Hepatocyte (in vitro differentiated cells): ENCODE data around the gene MAP2K7. TPM values are rescaled to one million over a fixed set of nuclear protein-coding genes. Genes with fewer than 3 reads are reported as not detected.

ENCODE experiments used
- DNase-seq: peaks from one replicate; pipeline ENCODE4 v3.0.0-alpha.2; 2016; ENCODE audit warnings: low spot score
- H2AFZ ChIP-seq: fragments of 200-600 bp; sonication (generic); 2 replicates; pipeline ENCODE4 v1.6.0; 2016; ENCODE audit warnings: antibody characterized with exemption, mild to moderate bottlenecking
- H3K27ac ChIP-seq: fragments of 200-600 bp; sonication (generic); 2 replicates; pipeline ENCODE4 v1.5.1; 2016; ENCODE audit warnings: mild to moderate bottlenecking
- H3K27me3 ChIP-seq: fragments of 200-600 bp; sonication (generic); 2 replicates; pipeline ENCODE4 v1.6.1; 2016
- H3K36me3 ChIP-seq: fragments of 200-600 bp; sonication (generic); replicated peaks from 2 replicates; pipeline ENCODE4 v1.5.1; 2016; ENCODE audit warnings: low read depth; ENCODE audit not compliant: insufficient read depth
- H3K4me1 ChIP-seq: fragments of 200-600 bp; sonication (generic); 2 replicates; pipeline ENCODE4 v1.5.1; 2016; ENCODE audit warnings: mild to moderate bottlenecking, moderate library complexity; ENCODE audit not compliant: insufficient read depth
- H3K4me2 ChIP-seq: fragments of 200-600 bp; sonication (generic); 2 replicates; pipeline ENCODE4 v1.6.0; 2016
- H3K4me3 ChIP-seq: fragments of 200-600 bp; sonication (generic); 2 replicates; pipeline ENCODE4 v1.5.1; 2016; ENCODE audit warnings: mild to moderate bottlenecking
- H3K79me2 ChIP-seq: fragments of 200-600 bp; sonication (generic); 2 replicates; pipeline ENCODE4 v1.6.0; 2017; ENCODE audit warnings: mild to moderate bottlenecking
- H3K9me2 ChIP-seq: fragments of 200-600 bp; sonication (generic); replicated peaks from 2 replicates; pipeline ENCODE4 v1.6.0; 2017; ENCODE audit warnings: mild to moderate bottlenecking; ENCODE audit not compliant: insufficient read depth
- H3K9me3 ChIP-seq: fragments of 200-600 bp; sonication (generic); 2 replicates; pipeline ENCODE4 v1.5.1; 2016; ENCODE audit warnings: low read depth, mild to moderate bottlenecking
- H4K20me1 ChIP-seq: fragments of 200-600 bp; sonication (generic); 2 replicates; pipeline ENCODE4 v1.6.0; 2016; ENCODE audit warnings: mild to moderate bottlenecking; ENCODE audit not compliant: insufficient read depth, poor library complexity, severe bottlenecking
- EZH2 ChIP-seq: fragments of 200-600 bp; sonication (generic); IDR thresholded peaks from 2 replicates; pipeline ENCODE4 v1.6.1; 2016; ENCODE audit warnings: antibody characterized with exemption, mild to moderate bottlenecking, borderline replicate concordance
- EZH2phosphoT487 ChIP-seq: fragments of 200-600 bp; sonication (generic); IDR thresholded peaks from one replicate; pipeline ENCODE4 v1.6.1; 2018; ENCODE audit warnings: antibody characterized with exemption, mild to moderate bottlenecking, low read depth, moderate library complexity; ENCODE audit not compliant: unreplicated experiment, severe bottlenecking
- WGBS: methylation state at CpG from one replicate; pipeline ENCODE4 v1.1.6; 2016; ENCODE audit warnings: low lambda C conversion rate; ENCODE audit errors: missing lambda C conversion rate; 5-methylcytosine and 5-hydroxymethylcytosine counted together
- polyA plus RNA-seq: library from polyadenylated mRNA; unstranded; fragments of >200 nt; fragmentation: Nextera tagmentation; extraction: Ambion mirVana; gene quantifications from 2 replicates; pipeline ENCODE4 v1.2.1, GENCODE V29; 2016
- total RNA-seq: library from RNA; depleted of rRNA; stranded (reverse); fragments of >200 nt; gene quantifications from 2 replicates; pipeline ENCODE4 v1.2.3, GENCODE V29; 2014
- TF ChIP-seq, protein P1 (sequence below): fragments of 200-600 bp; sonication (generic); IDR thresholded peaks from 2 replicates; pipeline ENCODE4 v1.5.1; 2016; ENCODE audit warnings: antibody characterized with exemption, mild to moderate bottlenecking; ENCODE audit not compliant: poor library complexity

The MAP2K7 gene
- total and polyA plus RNA-seq, 2 experiments from 2014 or later = 12.8 to 13.6 TPM

DNA sequence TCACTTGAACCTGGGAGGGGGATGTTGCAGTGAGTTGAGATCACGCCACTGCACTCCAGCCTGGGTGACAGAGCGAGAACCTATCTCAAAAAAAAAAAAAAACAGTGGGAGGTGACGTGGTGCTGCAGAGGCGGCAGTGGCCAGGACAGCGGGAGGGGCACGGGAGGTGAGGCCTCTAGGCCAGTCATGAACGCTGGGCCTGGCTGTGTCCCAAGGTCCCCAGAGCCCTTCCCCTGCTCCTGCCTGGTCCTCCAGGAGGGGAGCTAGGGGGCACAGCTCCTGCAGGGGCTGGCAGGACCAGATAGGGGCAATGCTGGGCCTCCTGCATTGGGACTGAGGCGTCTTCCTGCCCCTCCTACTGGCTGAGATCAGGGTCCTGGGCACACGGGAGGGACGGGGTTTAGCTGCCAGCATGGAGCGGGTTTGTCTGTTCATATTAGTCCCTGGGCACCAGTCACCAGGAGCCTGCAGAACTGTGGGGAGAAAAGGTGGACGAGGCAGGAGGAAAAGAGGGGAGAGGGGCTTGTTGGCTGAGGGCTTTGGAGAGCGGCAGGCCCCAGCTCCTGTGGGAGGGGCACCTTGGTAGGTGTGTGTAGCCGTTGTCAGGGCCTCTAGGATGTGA is 4.5 kb downstream of the MAP2K7 start:
- H3K9me2 ChIP-seq = no peaks in the 10 kb centered on the region
- peaks cover 43% of the 10 kb centered on the region for H3K79me2 ChIP-seq
- H3K9me3 ChIP-seq = no peaks in the 10 kb centered on the region
- no peak overlapping the region for H3K27ac ChIP-seq
- peaks cover 12% of the 10 kb centered on the region for H3K4me1 ChIP-seq
- TF ChIP-seq EZH2phosphoT487 (no peak), EZH2 (no peak)
- TF ChIP-seq, protein P1, sequence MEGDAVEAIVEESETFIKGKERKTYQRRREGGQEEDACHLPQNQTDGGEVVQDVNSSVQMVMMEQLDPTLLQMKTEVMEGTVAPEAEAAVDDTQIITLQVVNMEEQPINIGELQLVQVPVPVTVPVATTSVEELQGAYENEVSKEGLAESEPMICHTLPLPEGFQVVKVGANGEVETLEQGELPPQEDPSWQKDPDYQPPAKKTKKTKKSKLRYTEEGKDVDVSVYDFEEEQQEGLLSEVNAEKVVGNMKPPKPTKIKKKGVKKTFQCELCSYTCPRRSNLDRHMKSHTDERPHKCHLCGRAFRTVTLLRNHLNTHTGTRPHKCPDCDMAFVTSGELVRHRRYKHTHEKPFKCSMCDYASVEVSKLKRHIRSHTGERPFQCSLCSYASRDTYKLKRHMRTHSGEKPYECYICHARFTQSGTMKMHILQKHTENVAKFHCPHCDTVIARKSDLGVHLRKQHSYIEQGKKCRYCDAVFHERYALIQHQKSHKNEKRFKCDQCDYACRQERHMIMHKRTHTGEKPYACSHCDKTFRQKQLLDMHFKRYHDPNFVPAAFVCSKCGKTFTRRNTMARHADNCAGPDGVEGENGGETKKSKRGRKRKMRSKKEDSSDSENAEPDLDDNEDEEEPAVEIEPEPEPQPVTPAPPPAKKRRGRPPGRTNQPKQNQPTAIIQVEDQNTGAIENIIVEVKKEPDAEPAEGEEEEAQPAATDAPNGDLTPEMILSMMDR = no peak
- 86% methylated on average over 14 of the region's 14 CpGs for WGBS
- H2AFZ ChIP-seq = no peak overlapping the region
- no peaks in the 10 kb centered on the region for H3K27me3 ChIP-seq
- no peak overlapping the region for H3K4me3 ChIP-seq
- H4K20me1 ChIP-seq = peaks cover 51% of the 10 kb centered on the region
- H3K4me2 ChIP-seq = no peak overlapping the region
- H3K36me3 ChIP-seq = no peaks in the 10 kb centered on the region
- DNase-seq = no peak

DNA sequence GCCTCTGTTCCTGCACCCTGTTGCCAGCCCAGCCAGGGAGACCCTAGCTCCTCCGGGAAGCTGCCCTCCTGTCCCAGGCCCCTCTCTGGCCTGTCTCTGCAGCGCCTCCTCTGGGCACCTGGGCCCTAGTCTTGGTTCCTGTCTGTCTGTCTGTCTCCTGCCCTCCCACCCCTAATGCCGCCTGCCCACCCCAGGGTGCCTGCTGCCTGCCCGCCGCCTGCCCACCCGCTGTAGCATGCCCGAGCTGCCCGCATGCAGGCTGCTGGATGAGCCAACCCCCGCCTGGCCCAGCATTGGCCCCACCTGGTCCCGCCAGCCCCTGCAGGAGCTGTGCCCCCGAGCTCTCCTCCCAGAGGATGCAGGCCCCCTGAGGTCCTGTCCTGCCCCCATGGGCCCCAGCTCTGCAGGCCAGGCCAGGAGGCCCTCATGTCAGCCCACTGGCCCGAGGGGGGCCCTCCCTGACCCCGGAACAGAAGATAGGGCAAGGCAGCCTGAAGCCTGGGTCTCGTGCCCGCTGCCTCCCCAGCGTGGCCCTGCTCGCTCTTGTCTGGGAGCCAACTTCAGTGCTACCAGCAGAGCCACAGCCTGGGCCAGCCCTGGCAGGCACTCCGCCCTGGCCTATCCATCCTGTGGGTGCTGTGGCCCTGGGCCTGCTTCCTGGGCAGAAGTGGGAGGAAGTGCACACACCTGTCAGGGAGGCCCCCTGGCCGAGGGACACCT is 5.2 kb downstream of the MAP2K7 start:
- no peak overlapping the region for H3K27ac ChIP-seq
- H3K36me3 ChIP-seq = no peaks in the 10 kb centered on the region
- no peak for DNase-seq
- no peak overlapping the region for H3K4me2 ChIP-seq
- 89% methylated on average over 9 of the region's 19 CpGs for WGBS
- peaks cover 51% of the 10 kb centered on the region for H4K20me1 ChIP-seq
- peaks cover 12% of the 10 kb centered on the region for H3K4me1 ChIP-seq
- no peak overlapping the region for H2AFZ ChIP-seq
- TF ChIP-seq, protein P1 = no peak
- TF ChIP-seq EZH2 (no peak), EZH2phosphoT487 (no peak)
- H3K9me3 ChIP-seq = no peaks in the 10 kb centered on the region
- no peaks in the 10 kb centered on the region for H3K27me3 ChIP-seq
- H3K79me2 ChIP-seq = peaks cover 43% of the 10 kb centered on the region
- H3K4me3 ChIP-seq = no peak overlapping the region
- H3K9me2 ChIP-seq = no peaks in the 10 kb centered on the region

DNA sequence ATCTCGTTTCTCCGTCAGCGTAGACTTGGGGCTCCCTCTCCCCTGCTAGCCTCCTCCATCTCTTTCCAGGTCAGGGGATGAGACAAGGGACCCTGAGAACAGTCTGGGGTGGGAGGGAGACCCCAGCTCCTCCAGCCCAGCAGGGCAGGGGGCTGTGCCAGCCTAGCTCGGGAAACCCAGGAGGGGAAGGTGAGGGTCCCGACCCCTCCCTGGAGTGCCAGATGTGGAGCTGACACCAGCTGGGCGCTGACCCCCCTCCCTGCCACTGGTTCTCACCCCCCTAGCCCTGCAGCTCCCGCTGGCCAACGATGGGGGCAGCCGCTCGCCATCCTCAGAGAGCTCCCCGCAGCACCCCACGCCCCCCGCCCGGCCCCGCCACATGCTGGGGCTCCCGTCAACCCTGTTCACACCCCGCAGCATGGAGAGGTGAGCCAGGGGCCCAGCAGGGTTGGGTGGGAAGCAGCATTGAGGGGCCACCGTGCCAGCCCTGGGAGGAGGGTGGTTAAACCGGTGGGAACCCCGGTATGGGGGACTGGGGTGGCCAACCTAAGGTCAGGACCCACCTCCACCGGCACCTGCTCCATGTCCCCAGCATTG is 5.9 kb downstream of the MAP2K7 start:
- no peak overlapping the region for H2AFZ ChIP-seq
- H4K20me1 ChIP-seq = peaks cover 46% of the 10 kb centered on the region
- no peaks in the 10 kb centered on the region for H3K36me3 ChIP-seq
- H3K4me2 ChIP-seq = no peak overlapping the region
- H3K27ac ChIP-seq = no peak overlapping the region
- TF ChIP-seq, protein P1 = no peak
- no peak for TF ChIP-seq EZH2
- peaks cover 10% of the 10 kb centered on the region for H3K4me1 ChIP-seq
- DNase-seq = no peak
- no peaks in the 10 kb centered on the region for H3K9me3 ChIP-seq
- no peaks in the 10 kb centered on the region for H3K9me2 ChIP-seq
- no peak overlapping the region for H3K4me3 ChIP-seq
- peaks cover 37% of the 10 kb centered on the region for H3K79me2 ChIP-seq
- peaks cover 3% of the 10 kb centered on the region for H3K27me3 ChIP-seq
- over 99% methylated on average over 10 of the region's 21 CpGs for WGBS
